ENCODE results near the gene BRICD5. TPM values are rescaled to one million over a fixed set of nuclear protein-coding genes. Genes with fewer than 3 reads are reported as not detected.

BRICD5 gene
- total and polyA plus RNA-seq, 7 donors, result 0.86 to 5.3 (median 3.0) TPM

DNA sequence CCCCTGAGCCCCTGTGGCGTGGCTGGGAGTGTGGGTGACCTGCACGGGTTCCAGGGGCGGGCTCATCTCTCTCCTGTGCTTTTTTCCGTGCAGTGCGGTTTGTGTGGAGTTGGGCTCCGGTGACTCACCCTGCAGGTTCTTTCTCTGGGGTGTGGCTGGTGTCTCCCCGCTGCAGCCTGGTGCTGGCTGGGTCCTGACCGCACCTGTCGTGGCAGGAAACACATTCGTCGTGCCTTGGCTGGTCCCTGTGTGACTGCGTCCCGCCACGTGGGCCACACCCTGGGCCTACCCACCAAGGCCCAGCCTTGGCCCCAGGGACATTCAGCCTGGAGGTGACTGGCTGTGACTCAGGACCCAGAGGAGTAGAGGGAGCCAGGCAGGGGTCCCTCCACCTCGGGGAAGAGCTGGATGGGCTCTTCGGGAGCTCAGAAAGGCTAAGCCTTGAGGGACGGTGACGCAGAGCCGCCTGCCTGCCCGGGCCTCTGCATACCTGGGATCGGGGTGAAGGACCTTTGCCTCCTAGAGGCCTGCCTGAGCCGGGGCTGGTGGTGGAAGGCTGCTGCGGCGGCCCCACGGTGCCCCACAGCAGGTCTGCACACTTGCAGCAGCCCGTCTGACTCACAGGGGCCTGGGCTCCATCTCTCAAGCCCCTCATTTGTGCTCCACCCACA, 47.3 kb downstream of the BRICD5 start:
- no peak overlapping the region for H3K4me3 ChIP-seq
- DNase-seq (no peak), ATAC-seq (no peak)
- H3K4me1 ChIP-seq, result peaks cover 16% of the 10 kb centered on the region
- H3K9me3 ChIP-seq, result no peaks in the 10 kb centered on the region
- intact Hi-C loops (cut with DNase I), result no loop called here
- TF ChIP-seq, protein P1, sequence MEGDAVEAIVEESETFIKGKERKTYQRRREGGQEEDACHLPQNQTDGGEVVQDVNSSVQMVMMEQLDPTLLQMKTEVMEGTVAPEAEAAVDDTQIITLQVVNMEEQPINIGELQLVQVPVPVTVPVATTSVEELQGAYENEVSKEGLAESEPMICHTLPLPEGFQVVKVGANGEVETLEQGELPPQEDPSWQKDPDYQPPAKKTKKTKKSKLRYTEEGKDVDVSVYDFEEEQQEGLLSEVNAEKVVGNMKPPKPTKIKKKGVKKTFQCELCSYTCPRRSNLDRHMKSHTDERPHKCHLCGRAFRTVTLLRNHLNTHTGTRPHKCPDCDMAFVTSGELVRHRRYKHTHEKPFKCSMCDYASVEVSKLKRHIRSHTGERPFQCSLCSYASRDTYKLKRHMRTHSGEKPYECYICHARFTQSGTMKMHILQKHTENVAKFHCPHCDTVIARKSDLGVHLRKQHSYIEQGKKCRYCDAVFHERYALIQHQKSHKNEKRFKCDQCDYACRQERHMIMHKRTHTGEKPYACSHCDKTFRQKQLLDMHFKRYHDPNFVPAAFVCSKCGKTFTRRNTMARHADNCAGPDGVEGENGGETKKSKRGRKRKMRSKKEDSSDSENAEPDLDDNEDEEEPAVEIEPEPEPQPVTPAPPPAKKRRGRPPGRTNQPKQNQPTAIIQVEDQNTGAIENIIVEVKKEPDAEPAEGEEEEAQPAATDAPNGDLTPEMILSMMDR (IDR thresholded peaks at IDR 0.05), result no peak
- H3K27me3 ChIP-seq (ENCODE audit: insufficient read depth in 3 of 3, low read length in 2 of 3), result no peaks in the 10 kb centered on the region
- 86 to 91% (median 89%) methylated on average over 26 of the region's 26 CpGs for WGBS, 3 donors
- peaks cover 3 to 24% of the 10 kb centered on the region in 2 donors for H3K36me3 ChIP-seq (ENCODE audit: insufficient read depth in 1 of 2, low read depth in 1 of 2)
- no peak overlapping the region for H3K27ac ChIP-seq

DNA sequence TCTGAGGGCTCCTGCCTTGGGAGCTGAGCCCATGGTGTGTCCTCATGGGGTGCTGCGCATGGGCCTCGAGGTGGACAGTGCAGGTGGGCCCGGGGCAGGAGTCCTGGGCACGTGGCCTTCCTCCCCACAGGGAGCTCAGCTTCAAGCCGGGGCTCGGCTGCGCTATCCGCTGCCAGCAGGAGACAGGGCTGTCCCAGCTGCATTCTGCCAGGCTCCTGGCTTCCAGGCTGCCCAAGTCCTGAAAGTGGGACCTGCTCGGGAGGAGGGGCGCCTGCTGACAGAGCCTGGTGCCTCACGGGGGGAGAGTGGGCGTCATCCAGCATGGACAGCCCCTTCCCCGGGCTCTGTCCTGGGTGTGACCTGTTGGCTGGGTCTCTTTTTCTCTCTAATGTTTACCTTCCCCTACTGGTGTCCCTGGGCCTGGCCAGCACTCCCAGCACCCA, 48.0 kb downstream of the BRICD5 start:
- intact Hi-C loops (cut with DNase I), result no loop called here
- 75 to 84% (median 80%) methylated on average over 12 to 13 of the region's 13 CpGs for WGBS, 3 donors
- Histone ChIP-seq H3K36me3 (ENCODE audit: insufficient read depth in 1 of 2, low read depth in 1 of 2) (peaks cover 0 to 18% of the 10 kb centered on the region in 2 donors), H3K9me3 (no peaks in the 10 kb centered on the region), H3K27ac (no peak overlapping the region), H3K27me3 (ENCODE audit: insufficient read depth in 3 of 3, low read length in 2 of 3) (no peaks in the 10 kb centered on the region), H3K4me3 (no peak overlapping the region), H3K4me1 (peaks cover 22% of the 10 kb centered on the region)
- TF ChIP-seq, protein P1 (IDR thresholded peaks at IDR 0.05), result no peak
- ATAC-seq (no peak), DNase-seq (no peak)

DNA sequence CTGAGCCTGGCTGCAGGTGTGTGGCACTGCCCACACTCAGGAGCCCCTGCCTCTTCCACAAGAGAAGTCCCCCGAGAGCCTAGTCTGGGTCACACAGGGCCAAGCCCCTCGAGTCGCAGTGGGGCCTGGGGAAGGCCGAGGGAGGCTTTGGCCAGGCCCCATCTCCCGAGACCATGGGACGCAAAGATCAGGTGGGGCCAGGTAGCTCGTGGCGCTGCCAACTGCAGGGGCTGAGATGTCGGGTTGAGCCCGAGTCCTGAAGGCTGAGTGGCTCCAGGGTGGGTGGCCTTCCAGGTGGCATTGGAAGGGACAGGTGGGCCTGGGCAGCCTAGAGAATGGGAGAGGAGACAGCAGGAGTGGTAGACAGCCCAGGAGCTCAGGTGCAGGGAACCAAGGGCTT, 48.8 kb downstream of the BRICD5 start:
- TF ChIP-seq, protein P1 (IDR thresholded peaks at IDR 0.05), result no peak
- Histone ChIP-seq H3K27ac (no peak overlapping the region), H3K27me3 (ENCODE audit: insufficient read depth in 3 of 3, low read length in 2 of 3) (no peaks in the 10 kb centered on the region), H3K4me1 (peaks cover 29% of the 10 kb centered on the region), H3K4me3 (no peak overlapping the region), H3K9me3 (no peaks in the 10 kb centered on the region), H3K36me3 (ENCODE audit: insufficient read depth in 1 of 2, low read depth in 1 of 2) (peaks cover 0 to 12% of the 10 kb centered on the region in 2 donors)
- no peak for ATAC-seq
- intact Hi-C loops (cut with DNase I), result no loop called here
- 84 to 90% (median 89%) methylated on average over 10 of the region's 10 CpGs for WGBS, 3 donors
- no peak for DNase-seq

DNA sequence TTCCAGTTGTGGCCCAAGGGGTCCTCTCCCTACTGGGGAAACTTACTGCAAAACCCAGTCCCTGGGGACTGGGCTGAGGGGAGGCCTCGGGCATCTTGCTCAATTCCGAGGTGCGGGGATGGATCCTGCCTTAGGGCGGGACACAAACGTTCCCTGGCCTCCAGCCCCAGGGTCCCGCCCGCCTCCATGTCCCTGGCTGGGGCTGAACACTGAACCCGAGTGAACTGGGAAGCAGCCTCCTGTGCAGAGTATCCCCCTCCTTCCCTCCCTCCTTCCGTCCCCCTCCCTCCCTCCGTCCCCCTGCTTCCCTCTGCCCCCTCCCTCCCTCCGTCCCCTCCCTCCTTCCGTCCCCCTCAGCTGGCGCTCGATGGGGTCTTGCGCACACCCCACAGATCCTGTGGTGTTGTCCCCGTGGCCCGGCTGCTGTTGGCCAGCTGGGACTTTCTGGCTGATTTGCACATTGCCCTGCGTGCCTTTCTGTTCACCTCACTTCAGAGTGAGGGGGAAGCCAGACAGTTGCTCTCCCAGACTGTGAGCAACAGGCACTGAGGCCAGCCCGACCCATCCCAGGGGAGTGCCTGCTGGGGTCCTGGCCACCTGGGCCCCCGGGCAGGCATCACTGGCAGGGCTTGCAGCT, 49.6 kb downstream of the BRICD5 start:
- intact Hi-C loops (cut with DNase I), result no loop called here

More for the DNA sequence above, 49.6 kb downstream of the BRICD5 start:
- WGBS, 3 donors, result 54 to 56% (median 56%) methylated on average over 14 to 20 of the region's 20 CpGs
- Histone ChIP-seq H3K36me3 (ENCODE audit: insufficient read depth in 1 of 2, low read depth in 1 of 2) (peaks cover 0 to 3% of the 10 kb centered on the region in 2 donors), H3K27ac (no peak overlapping the region), H3K27me3 (ENCODE audit: insufficient read depth in 3 of 3, low read length in 2 of 3) (no peaks in the 10 kb centered on the region), H3K9me3 (no peaks in the 10 kb centered on the region), H3K4me1 (peaks cover 37% of the 10 kb centered on the region), H3K4me3 (no peak overlapping the region)
- DNase-seq, result peak; percentile 80 to 89
- TF ChIP-seq, protein P1 (IDR thresholded peaks at IDR 0.05), result no peak
- peak; percentile 7 to 58 (median 38) for ATAC-seq

Other genes starting within 250 kb of the BRICD5 start
- gene RPS2, start 246.0 kb downstream of the BRICD5 start, total RNA-seq, result 1,000 to 10,000 TPM; 1,044 to 1,902 (median 1,426) TPM
- 1,000 to 10,000 TPM; 2,097 to 3,940 (median 2,652) TPM for gene RPS2, start 246.0 kb downstream of the BRICD5 start, polyA plus RNA-seq
- gene RNF151, start 244.0 kb downstream of the BRICD5 start, total RNA-seq, result not detected
- gene RNF151, start 244.0 kb downstream of the BRICD5 start, polyA plus RNA-seq, result not detected
- gene TBL3, start 238.8 kb downstream of the BRICD5 start, total RNA-seq, result 10 to 100 TPM; 31.5 to 41.8 (median 40.7) TPM
- gene TBL3, start 238.8 kb downstream of the BRICD5 start, polyA plus RNA-seq, result 10 to 100 TPM; 51.6 to 78.0 (median 55.8) TPM
- gene NOXO1, start 229.4 kb downstream of the BRICD5 start, total RNA-seq, result under 1 TPM in 1 of 4 donors, not detected in 3; 0.20 TPM
- gene NOXO1, start 229.4 kb downstream of the BRICD5 start, polyA plus RNA-seq, result under 1 TPM; 0.27 to 0.77 (median 0.39) TPM
- 10 to 100 TPM; 18.9 to 34.2 (median 28.4) TPM for gene GFER, start 226.7 kb downstream of the BRICD5 start, total RNA-seq
- gene GFER, start 226.7 kb downstream of the BRICD5 start, polyA plus RNA-seq, result 10 to 100 TPM; 40.0 to 53.2 (median 43.5) TPM
- under 1 TPM in 3 of 4 donors, not detected in 1; 0.24 to 0.52 (median 0.25) TPM for gene SYNGR3, start 220.9 kb downstream of the BRICD5 start, total RNA-seq
- gene SYNGR3, start 220.9 kb downstream of the BRICD5 start, polyA plus RNA-seq, result under 1 TPM; 0.24 to 0.85 (median 0.25) TPM
- gene ZNF598, start 201.0 kb downstream of the BRICD5 start, total RNA-seq, result 10 to 100 TPM; 27.4 to 46.6 (median 44.8) TPM
- gene ZNF598, start 201.0 kb downstream of the BRICD5 start, polyA plus RNA-seq, result 10 to 100 TPM; 35.6 to 58.8 (median 51.9) TPM
- under 1 TPM in 1 of 4 donors, not detected in 3; 0.66 TPM for gene NPW, start 191.1 kb downstream of the BRICD5 start, total RNA-seq
- gene NPW, start 191.1 kb downstream of the BRICD5 start, polyA plus RNA-seq, result under 1 TPM in 2 of 3 donors, not detected in 1; 0.14 to 0.43 TPM
- gene NHERF2, start 184.0 kb downstream of the BRICD5 start, total RNA-seq, result 100 to 1,000 TPM in 1 of 4 donors, 10 to 100 TPM in 3; 61.6 to 156 (median 90.4) TPM
- 10 to 100 TPM; 76.4 to 90.8 (median 86.2) TPM for gene NHERF2, start 184.0 kb downstream of the BRICD5 start, polyA plus RNA-seq
- gene NTHL1, start 163.0 kb downstream of the BRICD5 start, total RNA-seq, result 10 to 100 TPM in 1 of 4 donors, 1 to 10 TPM in 3; 3.1 to 11.9 (median 4.8) TPM
- gene NTHL1, start 163.0 kb downstream of the BRICD5 start, polyA plus RNA-seq, result 10 to 100 TPM in 2 of 3 donors, 1 to 10 TPM in 1; 8.0 to 17.7 (median 16.8) TPM
- gene TSC2, start 162.9 kb downstream of the BRICD5 start, total RNA-seq, result 10 to 100 TPM; 60.8 to 89.9 (median 73.8) TPM
- gene TSC2, start 162.9 kb downstream of the BRICD5 start, polyA plus RNA-seq, result 10 to 100 TPM; 27.8 to 43.0 (median 29.7) TPM
- gene PKD1, start 75.0 kb downstream of the BRICD5 start, total RNA-seq, result 100 to 1,000 TPM in 1 of 4 donors, 10 to 100 TPM in 3; 59.1 to 123 (median 86.0) TPM
- 10 to 100 TPM; 33.9 to 93.3 (median 58.4) TPM for gene PKD1, start 75.0 kb downstream of the BRICD5 start, polyA plus RNA-seq
- 1 to 10 TPM in 1 of 4 donors, under 1 TPM in 3; 0.32 to 1.7 (median 0.83) TPM for gene RAB26, start 62.2 kb downstream of the BRICD5 start, total RNA-seq
- gene RAB26, start 62.2 kb downstream of the BRICD5 start, polyA plus RNA-seq, result under 1 TPM; 0.17 to 0.31 (median 0.21) TPM
- gene TRAF7, start 55.1 kb downstream of the BRICD5 start, total RNA-seq, result 10 to 100 TPM; 15.6 to 47.5 (median 38.9) TPM
- gene TRAF7, start 55.1 kb downstream of the BRICD5 start, polyA plus RNA-seq, result 10 to 100 TPM; 20.8 to 39.1 (median 27.3) TPM
- gene CASKIN1, start 14.3 kb downstream of the BRICD5 start, total RNA-seq, result 1 to 10 TPM in 1 of 4 donors, under 1 TPM in 3; 0.63 to 1.0 (median 0.76) TPM
- gene CASKIN1, start 14.3 kb downstream of the BRICD5 start, polyA plus RNA-seq, result under 1 TPM; 0.32 to 0.45 (median 0.43) TPM
- 10 to 100 TPM; 18.8 to 35.0 (median 28.7) TPM for gene MLST8, start 5.4 kb downstream of the BRICD5 start, total RNA-seq
- gene MLST8, start 5.4 kb downstream of the BRICD5 start, polyA plus RNA-seq, result 10 to 100 TPM; 58.1 to 60.5 (median 59.7) TPM
- 10 to 100 TPM; 27.2 to 35.9 (median 29.8) TPM for gene PGP, start 4.0 kb upstream of the BRICD5 start, total RNA-seq
- gene PGP, start 4.0 kb upstream of the BRICD5 start, polyA plus RNA-seq, result 10 to 100 TPM; 20.9 to 27.4 (median 24.0) TPM
- gene E4F1, start 12.7 kb upstream of the BRICD5 start, total RNA-seq, result 10 to 100 TPM; 11.1 to 22.9 (median 12.8) TPM
- gene E4F1, start 12.7 kb upstream of the BRICD5 start, polyA plus RNA-seq, result 10 to 100 TPM; 16.8 to 21.8 (median 19.1) TPM
- gene DNASE1L2, start 25.6 kb upstream of the BRICD5 start, total RNA-seq, result 1 to 10 TPM in 1 of 4 donors, under 1 TPM in 3; 0.28 to 1.2 (median 0.60) TPM
- gene DNASE1L2, start 25.6 kb upstream of the BRICD5 start, polyA plus RNA-seq, result under 1 TPM; 0.17 to 0.35 (median 0.30) TPM
- gene ECI1, start 40.7 kb upstream of the BRICD5 start, total RNA-seq, result 100 to 1,000 TPM; 103 to 143 (median 126) TPM
- gene ECI1, start 40.7 kb upstream of the BRICD5 start, polyA plus RNA-seq, result 100 to 1,000 TPM in 2 of 3 donors, 10 to 100 TPM in 1; 81.7 to 205 (median 183) TPM
- gene RNPS1, start 57.3 kb upstream of the BRICD5 start, total RNA-seq, result 100 to 1,000 TPM; 165 to 251 (median 187) TPM
- gene RNPS1, start 57.3 kb upstream of the BRICD5 start, polyA plus RNA-seq, result 100 to 1,000 TPM; 193 to 441 (median 352) TPM
- 1 to 10 TPM; 8.6 to 9.4 (median 9.0) TPM for gene ABCA3, start 129.9 kb upstream of the BRICD5 start, total RNA-seq
- 1 to 10 TPM; 2.2 to 5.2 (median 3.0) TPM for gene ABCA3, start 129.9 kb upstream of the BRICD5 start, polyA plus RNA-seq
- gene CCNF, start 218.6 kb upstream of the BRICD5 start, total RNA-seq, result 1 to 10 TPM; 1.2 to 1.8 (median 1.7) TPM
- 1 to 10 TPM; 1.1 to 2.3 (median 1.7) TPM for gene CCNF, start 218.6 kb upstream of the BRICD5 start, polyA plus RNA-seq
- gene TEDC2, start 249.2 kb upstream of the BRICD5 start, total RNA-seq, result 1 to 10 TPM in 1 of 4 donors, under 1 TPM in 3; 0.25 to 1.1 (median 0.47) TPM
- 1 to 10 TPM in 2 of 3 donors, under 1 TPM in 1; 0.34 to 3.0 (median 1.2) TPM for gene TEDC2, start 249.2 kb upstream of the BRICD5 start, polyA plus RNA-seq

Data from psoas muscle (tissue), 8 donors.